Anterior cingulate cortex (tissue), 58 donors: ENCODE results near the gene PYCR2.

Source experiments
- DNase-seq, 58 donors: peaks; one replicate each; lab custom pipeline; 2025; lab: John Stamatoyannopoulos, UW

Gene PYCR2

DNA sequence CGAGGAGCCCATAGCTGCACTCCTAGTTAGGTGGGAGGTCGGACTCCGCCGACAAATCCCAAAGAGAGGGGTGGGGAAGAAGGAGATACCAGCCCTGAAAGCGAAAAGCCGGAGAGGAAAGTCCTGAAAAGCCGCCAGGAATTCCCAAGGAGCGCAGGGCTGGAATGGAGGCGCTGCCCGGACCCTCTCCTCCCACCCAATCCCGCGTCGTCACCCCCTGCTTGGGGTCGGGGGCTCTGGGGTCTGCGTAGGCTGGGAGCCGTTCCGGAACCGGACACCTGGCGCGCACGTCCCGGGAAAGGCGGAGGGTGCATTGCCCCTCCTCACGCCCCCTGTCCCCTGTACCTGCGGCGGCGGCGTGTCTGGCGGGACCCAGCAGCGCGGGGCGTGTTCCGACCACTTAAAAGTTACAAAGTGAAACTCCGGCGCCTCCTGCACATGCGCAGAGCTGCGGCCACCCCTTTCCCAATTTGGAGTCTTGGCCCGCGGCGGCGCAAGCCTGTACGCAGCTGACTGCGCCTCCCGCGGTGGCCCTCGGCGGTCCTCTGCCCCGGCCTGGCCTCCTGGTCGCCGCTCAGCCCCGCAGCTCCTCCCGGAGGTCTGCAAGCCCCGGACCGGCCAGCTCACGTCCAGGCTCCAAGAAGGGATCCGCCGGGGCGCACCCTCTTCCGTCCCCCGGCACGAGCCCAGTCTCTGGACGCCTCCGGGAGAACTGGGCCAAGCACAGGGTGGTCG is 41.9 kb downstream of the PYCR2 start, which contains the start of gene TMEM63A:
TMEM63A (minus strand) TSS at position 422 of the 735 bp plus-strand sequence. CDS start 4,800 bp downstream, outside the sequence.
- DNase-seq: peak in 57 of 58 donors; percentile 24 to 92 (median 77)

DNA sequence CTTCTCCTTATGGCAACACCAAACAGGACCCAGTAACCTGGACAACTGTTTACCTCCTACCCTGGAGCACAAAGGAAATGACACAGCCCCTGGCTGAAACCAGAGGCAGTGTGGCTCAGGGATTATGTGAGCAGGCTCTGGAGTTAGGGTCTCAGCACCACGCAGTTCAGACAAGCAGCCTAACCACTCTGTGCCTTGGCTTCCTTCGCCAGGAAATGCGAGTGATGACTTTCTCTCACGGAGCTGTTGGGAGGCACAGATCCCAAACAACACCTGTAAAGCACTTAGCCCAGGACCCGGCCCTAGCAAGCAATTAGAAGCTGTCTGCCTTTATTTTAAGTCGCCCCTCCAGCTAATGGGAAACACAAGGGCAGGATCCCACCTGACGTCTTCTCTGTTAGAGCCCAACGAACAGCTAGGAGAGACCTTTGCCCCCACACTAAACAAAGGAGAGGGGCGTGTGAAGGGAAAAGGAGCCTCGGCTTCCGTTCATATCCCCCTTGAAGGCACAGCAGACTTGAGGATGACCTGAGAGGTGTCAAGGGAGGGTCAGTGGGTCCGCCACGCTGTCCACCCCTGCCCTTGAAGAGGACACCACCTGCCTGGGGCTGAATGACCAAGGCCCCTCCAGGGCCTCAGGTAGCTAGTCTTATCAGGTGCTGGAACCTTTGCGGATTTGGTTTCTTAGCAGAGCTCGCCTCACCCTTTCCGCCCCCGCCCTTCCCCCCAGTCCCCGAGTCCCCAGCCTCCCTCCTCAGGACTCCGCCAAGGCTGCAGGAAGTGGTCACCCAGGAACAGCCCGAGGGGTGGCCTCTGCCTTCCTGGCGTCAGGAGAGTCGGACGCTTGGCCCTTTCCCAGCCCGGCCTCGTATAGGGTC is 42.7 kb downstream of the PYCR2 start:
- peak in 12 of 58 donors; percentile 6 to 60 (median 38) for DNase-seq

GRCh38 chr1:225880636-225881035 is 43.4 kb downstream of the PYCR2 start:
- DNase-seq: no peak

- peak in 50 of 58 donors; percentile 15 to 85 (median 62) for DNase-seq
Measured at GRCh38 chr1:225880222-225880588, 43.8 kb downstream of the PYCR2 start.

- peak in 25 of 58 donors; percentile 8 to 82 (median 60) for DNase-seq
Measured at GRCh38 chr1:225879521-225880221, 44.4 kb downstream of the PYCR2 start.

DNA sequence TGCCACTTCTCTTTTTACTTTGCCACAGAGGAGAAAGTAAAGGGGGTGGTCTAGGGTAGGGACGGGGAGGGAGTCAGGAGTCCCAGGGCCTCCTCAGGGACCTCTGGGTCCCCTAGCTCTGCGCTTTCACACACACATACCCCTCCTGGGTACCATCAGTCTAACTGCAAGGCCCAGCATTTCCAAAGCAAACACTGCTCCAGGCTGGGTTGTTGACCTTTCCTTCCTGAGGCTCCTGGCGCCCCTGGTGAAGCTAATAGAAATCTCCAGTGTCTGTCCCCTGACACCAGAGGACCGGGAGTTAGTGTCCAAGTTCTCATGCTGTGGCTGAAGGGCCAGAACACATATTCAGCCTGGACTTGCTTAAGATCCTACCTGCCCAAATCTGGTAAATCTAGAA is 45.8 kb downstream of the PYCR2 start:
- no peak for DNase-seq

DNA sequence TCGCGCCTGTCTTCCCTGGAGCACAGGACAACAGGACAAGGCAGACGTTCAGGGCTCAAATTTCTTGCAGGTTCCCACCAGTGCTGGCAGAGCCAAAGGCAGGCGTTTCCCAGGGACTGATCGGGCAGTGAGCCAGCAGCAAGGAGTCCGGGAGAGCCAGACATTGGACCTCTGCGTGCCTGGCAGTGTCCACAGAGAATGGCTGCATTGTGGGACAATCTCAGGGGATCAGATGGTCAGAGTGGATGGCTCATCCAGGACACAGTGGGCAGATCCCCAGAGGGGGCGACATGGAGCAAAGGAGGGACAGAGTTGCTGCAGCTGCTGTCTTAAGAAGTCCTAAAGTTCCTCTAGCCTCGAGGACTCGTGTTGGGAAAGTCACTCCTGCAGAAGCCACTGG is 46.5 kb downstream of the PYCR2 start:
- peak in 55 of 58 donors; percentile 28 to 95 (median 77) for DNase-seq

DNA sequence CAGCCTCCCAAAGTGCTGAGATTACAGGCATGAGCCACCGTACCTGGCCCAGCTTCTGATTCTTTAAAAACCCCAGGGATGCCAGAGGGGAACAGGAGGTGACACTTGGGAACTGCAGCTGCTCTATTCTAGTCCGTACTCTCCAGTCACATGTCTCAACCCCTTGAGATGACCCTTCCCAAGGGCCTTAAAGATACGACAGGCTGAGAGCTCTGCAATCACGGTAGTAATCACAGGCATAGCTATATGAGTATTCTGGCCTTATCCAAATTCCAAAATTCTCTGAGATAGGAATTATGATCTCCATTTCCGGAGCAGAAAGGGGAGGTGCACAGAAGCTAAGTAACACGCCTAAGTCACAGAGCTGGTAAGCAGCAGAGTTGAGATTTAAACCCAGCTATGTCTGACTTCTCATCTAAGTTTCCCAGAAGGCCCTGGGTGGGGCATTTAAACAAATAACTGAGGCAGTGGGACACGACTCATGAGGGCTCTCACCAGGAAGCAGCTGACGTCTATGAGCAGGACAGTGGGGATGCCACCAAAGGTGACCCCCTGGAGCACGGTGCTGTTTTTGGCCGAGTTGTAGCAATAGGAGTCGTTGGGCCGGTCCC is 47.0 kb downstream of the PYCR2 start:
- no peak for DNase-seq

DNA sequence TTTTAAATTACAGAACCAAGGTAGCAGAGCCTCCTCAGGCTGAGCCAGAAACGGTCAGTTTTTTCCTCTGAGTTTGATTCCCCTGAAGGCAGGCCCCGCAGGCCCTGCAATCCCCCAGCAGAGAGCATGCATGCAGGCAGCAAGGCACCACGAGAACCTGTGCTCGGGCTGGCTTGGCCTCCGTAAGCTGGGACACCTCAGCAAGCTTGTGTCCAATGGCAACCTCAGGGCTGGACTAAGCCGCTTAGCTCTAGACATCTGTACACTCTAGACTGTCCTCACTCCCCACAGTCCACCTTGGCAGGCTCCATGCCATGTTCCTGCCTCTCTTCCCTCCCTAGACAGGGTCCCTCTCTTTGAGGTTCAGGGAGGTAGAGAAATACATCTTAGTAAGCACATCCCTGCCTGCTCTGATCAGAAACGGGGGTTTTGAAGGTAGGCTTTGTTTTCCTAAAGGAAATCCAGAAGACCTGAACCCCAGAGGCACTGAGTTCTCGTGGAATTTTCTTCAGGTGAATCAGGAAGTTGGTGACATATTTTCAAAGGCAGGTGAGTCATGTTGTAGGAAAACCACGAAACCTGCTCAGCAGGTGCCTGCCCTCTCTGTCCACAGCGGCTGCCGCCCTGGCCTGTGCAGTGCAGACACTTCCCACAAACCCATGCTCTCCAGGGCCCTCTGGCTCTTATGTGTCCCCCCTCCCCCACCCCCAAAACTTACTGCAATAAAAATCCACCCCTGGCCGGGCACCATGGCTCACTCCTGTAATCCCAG is 48.8 kb downstream of the PYCR2 start:
- DNase-seq: no peak

GRCh38 chr1:225874431-225874830 is 49.6 kb downstream of the PYCR2 start:
- DNase-seq: no peak

DNA sequence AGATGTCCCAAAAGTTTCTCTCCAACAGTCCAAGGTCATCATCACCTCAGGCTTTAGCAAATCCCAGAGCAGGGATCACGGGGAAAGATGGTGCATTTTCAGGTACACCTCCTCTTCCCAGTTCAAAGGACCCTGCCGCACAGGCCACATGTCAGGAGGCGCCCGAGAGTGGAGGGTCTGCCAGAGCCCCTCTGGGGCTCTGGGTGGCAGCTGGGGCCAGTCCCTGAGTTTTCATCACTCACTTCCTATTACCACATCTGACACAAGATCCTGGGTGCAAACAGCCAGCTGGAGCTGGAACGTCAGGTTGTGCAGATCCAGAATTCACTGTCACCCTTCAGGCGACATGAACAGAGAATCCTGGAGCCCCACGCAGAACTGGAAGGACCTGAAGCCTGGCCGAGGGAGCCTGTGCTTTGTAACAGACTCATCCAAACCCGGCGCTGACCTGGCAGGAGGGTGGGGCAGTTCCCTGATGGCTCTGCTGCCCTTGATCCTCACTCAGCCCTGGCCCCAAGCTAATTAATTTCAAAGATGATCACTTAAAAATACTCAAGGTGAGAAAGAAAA is 50.7 kb downstream of the PYCR2 start:
- no peak for DNase-seq

GRCh38 chr1:225872075-225872430 is 52.0 kb downstream of the PYCR2 start:
- no peak for DNase-seq

DNA sequence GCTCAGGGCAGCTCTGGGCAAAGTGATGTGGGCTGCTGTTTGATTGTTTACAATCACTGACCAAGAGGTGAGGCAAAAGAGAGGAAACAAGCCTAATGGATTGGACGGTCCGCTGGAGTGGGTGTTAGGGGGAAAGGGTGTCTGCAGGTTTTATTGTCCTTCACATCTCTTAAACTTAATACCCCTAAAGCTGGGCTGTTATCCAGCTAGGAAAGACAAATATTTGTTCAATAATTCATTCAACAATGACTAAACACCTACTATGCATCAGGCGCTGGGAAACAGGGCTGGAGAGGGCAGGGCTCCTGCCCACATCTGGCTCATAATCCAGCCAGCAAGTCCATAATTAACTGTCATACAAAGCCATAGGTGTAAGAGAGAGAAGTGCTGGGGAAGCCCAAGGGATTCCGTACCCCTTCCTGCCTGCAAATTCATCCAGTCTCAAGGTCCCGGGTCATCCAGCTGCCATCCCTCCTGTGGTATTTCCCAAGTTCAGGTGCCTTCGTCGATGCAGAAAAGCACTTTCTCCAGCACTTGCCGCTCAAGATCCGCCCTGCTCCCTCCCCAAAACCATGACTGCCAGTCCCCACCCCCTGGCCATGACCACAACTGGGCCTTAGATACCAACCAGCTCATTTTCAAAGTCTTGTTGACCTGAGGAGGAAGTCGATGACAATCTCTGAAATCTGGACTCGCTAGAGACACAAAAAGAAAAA is 52.5 kb downstream of the PYCR2 start:
- DNase-seq: no peak

DNA sequence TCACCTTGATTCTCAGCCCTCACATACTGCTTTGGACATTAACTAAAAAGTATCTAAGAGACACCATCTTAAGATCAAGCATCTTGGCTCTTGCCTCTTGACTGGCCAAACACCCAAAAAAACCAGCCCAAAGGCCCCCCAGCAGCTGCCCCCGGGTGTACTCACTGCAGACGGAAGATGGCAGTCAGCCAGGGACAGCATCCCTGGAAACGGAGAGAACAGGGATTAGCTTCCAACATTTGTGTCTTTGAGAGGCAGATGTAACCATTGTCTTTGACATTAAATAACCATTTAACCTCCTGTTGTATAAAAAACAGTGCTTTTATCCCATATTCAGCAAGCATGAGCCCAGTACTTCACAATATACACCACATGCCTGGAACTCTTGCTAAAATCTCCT is 53.1 kb downstream of the PYCR2 start:
- peak in 16 of 58 donors; percentile 13 to 61 (median 30) for DNase-seq
